Measurements from ENCODE around the gene SULT1E1.

- TF ChIP-seq CTCF (IDR thresholded peaks at IDR 0.05 in 8 of 11, conservative IDR thresholded peaks at IDR 0.05 in 3 of 11) (no peak), POLR2A (IDR thresholded peaks at IDR 0.05) (no peak), POLR2AphosphoS5 (IDR thresholded peaks at IDR 0.05) (no peak)
Observed at GRCh38 chr4:69888336-69888735, 28.4 kb upstream of the SULT1E1 start.

All from spleen (tissue), 7 donors.